GM19324 (cell line): ENCODE data around the gene UACA.
"Not testable (repeated sequence)": the region's sequence is repeated elsewhere in the genome, so short reads cannot be mapped to it uniquely, and the experiment has no call there.

Experiments
- ATAC-seq: cut with Tn5 transposase; IDR thresholded peaks from one replicate; pipeline ENCODE4 v1.9.1; 2021; ENCODE audit warnings: mild to moderate bottlenecking, moderate library complexity; ENCODE audit not compliant: unreplicated experiment, low FRiP score

UACA gene

GRCh38 chr15:70763120-70763949 is at the start of gene UACA:
UACA (minus strand) TSS chr15:70763558; CDS start chr15:70763407, 151 bp downstream.
- peak; percentile 95 for ATAC-seq

- ATAC-seq: no peak
These were observed 49.5 kb upstream of the UACA start for GRCh38 chr15:70812827-70813364.

- ATAC-seq: no peak
These were observed 47.7 kb upstream of the UACA start for GRCh38 chr15:70810916-70811578.

- no peak for ATAC-seq
These were observed 43.8 kb upstream of the UACA start for GRCh38 chr15:70806992-70807712.

GRCh38 chr15:70804388-70804787 is 41.0 kb upstream of the UACA start:
- ATAC-seq: not testable (repeated sequence)

GRCh38 chr15:70802629-70803028 is 39.3 kb upstream of the UACA start:
- no peak for ATAC-seq

GRCh38 chr15:70801109-70801508 is 37.8 kb upstream of the UACA start:
- no peak for ATAC-seq

GRCh38 chr15:70799667-70800450 is 36.5 kb upstream of the UACA start:
- no peak for ATAC-seq

- no peak for ATAC-seq
These were observed 34.1 kb upstream of the UACA start for GRCh38 chr15:70797464-70797863.

GRCh38 chr15:70796516-70797310 is 33.4 kb upstream of the UACA start:
- ATAC-seq: no peak

GRCh38 chr15:70795311-70795665 is 31.9 kb upstream of the UACA start:
- no peak for ATAC-seq

- no peak for ATAC-seq
These were observed 31.4 kb upstream of the UACA start for GRCh38 chr15:70794596-70795310.

GRCh38 chr15:70793694-70794093 is 30.3 kb upstream of the UACA start:
- no peak for ATAC-seq

- ATAC-seq: no peak
These were observed 28.8 kb upstream of the UACA start for GRCh38 chr15:70792171-70792573.

- no peak for ATAC-seq
These were observed 27.9 kb upstream of the UACA start for GRCh38 chr15:70791259-70791658.

- no peak for ATAC-seq
These were observed 25.9 kb upstream of the UACA start for GRCh38 chr15:70789213-70789612.

- ATAC-seq: no peak
These were observed 25.0 kb upstream of the UACA start for GRCh38 chr15:70788114-70789049.

- no peak for ATAC-seq
These were observed 23.6 kb upstream of the UACA start for GRCh38 chr15:70786996-70787395.
